ENCODE measurements around the gene PURB.

DNA sequence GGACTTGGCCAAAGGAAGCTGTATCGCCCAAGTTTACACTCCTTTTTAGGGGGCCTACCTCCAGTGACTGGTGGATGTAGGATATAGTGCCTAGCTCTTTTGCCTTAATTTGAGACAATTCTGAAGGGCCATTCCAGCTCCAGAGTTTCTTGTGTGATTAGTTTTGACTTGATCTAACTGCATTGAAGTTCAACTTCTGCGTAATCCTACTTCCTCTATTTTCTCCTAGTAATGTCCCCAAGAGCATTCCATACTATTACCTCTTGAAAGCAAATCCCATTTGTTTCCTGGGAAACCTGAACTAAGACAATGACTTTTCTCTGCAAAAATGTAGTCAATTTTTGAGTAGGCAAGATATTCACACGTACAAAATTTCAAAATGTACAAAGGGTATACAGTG lies 32.7 kb downstream of the PURB start:
- TF ChIP-seq EZH2 (IDR thresholded peaks at IDR 0.05; ENCODE audit: borderline replicate concordance) (no peak), EZH2phosphoT487 (IDR thresholded peaks at IDR 0.05; ENCODE audit: low read depth, severe bottlenecking, unreplicated experiment) (no peak)
- TF ChIP-seq, protein P1, sequence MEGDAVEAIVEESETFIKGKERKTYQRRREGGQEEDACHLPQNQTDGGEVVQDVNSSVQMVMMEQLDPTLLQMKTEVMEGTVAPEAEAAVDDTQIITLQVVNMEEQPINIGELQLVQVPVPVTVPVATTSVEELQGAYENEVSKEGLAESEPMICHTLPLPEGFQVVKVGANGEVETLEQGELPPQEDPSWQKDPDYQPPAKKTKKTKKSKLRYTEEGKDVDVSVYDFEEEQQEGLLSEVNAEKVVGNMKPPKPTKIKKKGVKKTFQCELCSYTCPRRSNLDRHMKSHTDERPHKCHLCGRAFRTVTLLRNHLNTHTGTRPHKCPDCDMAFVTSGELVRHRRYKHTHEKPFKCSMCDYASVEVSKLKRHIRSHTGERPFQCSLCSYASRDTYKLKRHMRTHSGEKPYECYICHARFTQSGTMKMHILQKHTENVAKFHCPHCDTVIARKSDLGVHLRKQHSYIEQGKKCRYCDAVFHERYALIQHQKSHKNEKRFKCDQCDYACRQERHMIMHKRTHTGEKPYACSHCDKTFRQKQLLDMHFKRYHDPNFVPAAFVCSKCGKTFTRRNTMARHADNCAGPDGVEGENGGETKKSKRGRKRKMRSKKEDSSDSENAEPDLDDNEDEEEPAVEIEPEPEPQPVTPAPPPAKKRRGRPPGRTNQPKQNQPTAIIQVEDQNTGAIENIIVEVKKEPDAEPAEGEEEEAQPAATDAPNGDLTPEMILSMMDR (IDR thresholded peaks at IDR 0.05; ENCODE audit: poor library complexity) = no peak
